GM21526 (cell line): ENCODE data around the gene TNFRSF4.
A peak's percentile ranks its signal among the peaks of the same experiment; 100 is the strongest.

Source experiments
- ATAC-seq: cut with Tn5 transposase; IDR thresholded peaks from one replicate; pipeline ENCODE4 v1.9.1; 2021; ENCODE audit warnings: moderate library complexity; ENCODE audit not compliant: unreplicated experiment, low FRiP score

TNFRSF4 gene

GRCh38 chr1:1234180-1234808 lies 20.3 kb upstream of the TNFRSF4 start:
- no peak for ATAC-seq

GRCh38 chr1:1233567-1233892 lies 19.6 kb upstream of the TNFRSF4 start:
- no peak for ATAC-seq

- no peak for ATAC-seq
These were observed 19.0 kb upstream of the TNFRSF4 start for GRCh38 chr1:1232796-1233566.

DNA sequence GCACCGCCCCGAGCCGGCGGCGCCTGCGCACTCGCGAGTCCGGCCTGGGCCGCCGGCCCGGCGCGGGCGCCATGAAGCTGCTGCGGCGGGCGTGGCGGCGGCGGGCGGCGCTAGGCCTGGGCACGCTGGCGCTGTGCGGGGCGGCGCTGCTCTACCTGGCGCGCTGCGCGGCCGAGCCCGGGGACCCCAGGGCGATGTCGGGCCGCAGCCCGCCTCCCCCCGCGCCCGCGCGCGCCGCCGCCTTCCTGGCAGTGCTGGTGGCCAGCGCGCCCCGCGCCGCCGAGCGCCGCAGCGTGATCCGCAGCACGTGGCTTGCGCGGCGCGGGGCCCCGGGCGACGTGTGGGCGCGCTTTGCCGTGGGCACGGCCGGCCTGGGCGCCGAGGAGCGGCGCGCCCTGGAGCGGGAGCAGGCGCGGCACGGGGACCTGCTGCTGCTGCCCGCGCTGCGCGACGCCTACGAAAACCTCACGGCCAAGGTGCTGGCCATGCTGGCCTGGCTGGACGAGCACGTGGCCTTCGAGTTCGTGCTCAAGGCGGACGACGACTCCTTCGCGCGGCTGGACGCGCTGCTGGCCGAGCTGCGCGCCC lies 18.3 kb upstream of the TNFRSF4 start, which contains the start of gene B3GALT6:
Gene B3GALT6, plus strand, starts transcription at position 30 of the 588 bp plus-strand sequence. Its CDS starts 42 bp downstream, at position 72.
- ATAC-seq: peak; percentile 11

DNA sequence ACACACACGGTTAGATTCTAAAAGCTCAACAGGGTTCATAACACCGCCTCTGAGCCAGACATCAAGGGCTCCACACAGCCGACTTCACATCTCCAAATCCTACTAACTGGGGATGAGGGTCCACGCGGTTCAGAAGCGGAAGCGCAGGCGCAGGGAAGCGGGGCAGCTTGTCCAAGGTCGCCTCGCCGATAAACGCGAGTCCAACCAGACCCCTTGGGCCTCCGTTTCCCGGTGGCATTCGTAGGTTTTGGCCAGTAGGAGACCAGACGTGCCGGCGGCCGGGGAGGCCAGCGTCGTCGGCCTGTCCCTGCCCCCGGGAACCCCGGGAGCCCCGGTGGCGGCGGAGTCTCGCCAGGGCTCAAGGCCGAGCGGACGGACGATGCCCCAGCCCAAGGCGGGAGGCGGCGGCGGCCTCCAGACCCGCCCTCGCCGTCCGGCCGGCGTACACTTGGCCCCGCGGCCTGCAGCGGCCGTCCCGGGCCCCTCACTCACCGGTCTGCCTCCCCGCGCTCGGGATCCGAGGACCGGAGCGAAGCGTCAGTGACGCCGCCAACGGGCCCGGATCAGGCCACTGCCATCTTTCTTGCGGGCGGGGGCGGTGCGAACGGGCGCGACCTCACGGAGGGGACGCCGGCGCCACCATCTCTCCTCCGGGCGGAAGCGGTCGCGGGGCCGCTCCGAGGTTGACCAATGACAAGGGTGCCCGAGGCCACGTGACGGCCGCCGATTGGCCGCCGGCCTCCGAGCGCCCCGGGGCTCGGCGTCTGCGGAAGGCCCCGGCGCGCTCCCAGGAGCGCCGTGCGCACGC lies 17.7 kb upstream of the TNFRSF4 start, which contains the start of gene SDF4:
Gene SDF4, minus strand, starts transcription at position 602 of the 808 bp plus-strand sequence. CDS start 3,229 bp downstream, outside the sequence.
- ATAC-seq: peak; percentile 77

- ATAC-seq: no peak
These were observed 16.9 kb upstream of the TNFRSF4 start for GRCh38 chr1:1230656-1231399.

DNA sequence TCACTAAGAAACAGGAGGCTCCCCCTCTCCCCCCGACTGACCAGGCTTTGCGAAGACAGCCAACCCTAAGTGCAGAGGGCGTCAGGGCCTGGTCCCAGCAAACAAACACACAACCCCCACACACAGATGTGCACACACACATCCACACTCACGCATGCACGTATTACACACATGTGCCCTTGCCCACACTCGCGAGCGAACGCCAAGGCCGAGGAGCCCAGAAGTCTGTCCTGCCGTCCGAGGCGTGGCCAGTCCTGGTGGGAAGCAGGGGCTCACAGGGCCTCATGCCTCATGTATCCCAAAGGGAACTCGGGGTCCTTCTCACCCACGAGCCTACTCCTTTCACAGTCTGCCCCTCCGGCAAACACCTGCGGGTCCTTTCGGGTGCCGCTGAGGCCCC lies 15.8 kb upstream of the TNFRSF4 start:
- no peak for ATAC-seq

- no peak for ATAC-seq
These were observed 14.8 kb upstream of the TNFRSF4 start for GRCh38 chr1:1228596-1229321.

DNA sequence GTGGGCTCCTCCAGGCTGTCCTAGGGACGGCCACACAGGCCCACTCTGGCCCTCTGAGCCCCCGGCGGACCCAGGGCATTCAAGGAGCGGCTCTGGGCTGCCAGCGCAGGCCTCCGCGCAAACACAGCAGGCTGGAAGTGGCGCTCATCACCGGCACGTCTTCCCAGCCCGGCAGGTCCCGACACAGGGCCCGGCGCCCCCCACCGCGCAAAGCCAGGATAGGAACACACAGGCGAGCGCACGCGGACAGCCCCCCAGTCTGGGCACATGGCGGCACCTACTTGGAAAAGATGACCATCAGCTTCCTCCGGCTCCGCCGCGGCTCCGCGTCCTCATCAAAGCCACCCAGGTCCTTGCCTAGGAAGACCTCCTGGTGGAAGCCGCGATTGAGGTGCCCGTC lies 14.2 kb upstream of the TNFRSF4 start:
- no peak for ATAC-seq

DNA sequence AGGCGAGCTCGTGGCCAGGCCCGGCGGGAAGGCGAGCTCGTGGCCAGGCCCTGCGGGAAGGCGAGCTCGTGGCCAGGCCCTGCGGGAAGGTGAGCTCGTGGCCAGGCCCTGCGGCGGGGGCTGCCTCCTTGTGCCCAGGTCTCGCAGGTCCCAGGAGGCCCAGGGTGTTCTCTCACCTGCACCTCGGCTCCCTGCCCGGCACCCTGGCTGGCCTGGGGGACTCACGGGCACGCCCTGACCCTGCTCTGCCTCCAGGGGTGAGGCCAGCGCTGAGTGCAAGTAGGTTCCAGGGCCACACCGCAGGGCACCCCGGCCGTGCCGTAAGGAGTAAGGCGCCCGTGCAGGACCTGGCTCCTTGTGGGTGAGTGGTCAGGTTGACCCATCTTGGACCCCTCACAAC lies 13.4 kb upstream of the TNFRSF4 start:
- ATAC-seq: no peak

- no peak for ATAC-seq
These were observed 12.8 kb upstream of the TNFRSF4 start for GRCh38 chr1:1226566-1227362.

GRCh38 chr1:1225913-1226312 lies 12.0 kb upstream of the TNFRSF4 start:
- ATAC-seq: no peak

GRCh38 chr1:1225238-1225845 lies 11.4 kb upstream of the TNFRSF4 start:
- no peak for ATAC-seq

DNA sequence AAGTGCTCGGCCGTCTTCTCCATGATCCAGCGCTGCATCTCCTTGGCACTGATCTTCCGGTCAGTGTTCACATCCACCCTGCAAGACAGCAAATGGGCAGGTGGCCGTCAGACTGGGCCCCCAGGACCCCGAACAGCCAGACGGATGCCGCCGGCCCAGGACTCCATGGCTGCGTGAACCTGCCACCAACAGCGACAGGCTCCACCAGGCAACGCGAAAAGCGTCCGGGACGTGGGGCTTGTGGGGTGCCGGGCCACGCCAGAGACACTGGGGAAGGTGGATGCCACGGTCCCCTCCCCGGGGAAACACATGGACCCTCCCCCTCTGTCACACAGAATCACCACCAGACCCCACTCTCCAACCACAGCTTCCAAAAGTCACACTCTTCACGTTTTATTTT lies 9.9 kb upstream of the TNFRSF4 start:
- ATAC-seq: no peak

GRCh38 chr1:1223321-1223720 lies 9.4 kb upstream of the TNFRSF4 start:
- no peak for ATAC-seq

DNA sequence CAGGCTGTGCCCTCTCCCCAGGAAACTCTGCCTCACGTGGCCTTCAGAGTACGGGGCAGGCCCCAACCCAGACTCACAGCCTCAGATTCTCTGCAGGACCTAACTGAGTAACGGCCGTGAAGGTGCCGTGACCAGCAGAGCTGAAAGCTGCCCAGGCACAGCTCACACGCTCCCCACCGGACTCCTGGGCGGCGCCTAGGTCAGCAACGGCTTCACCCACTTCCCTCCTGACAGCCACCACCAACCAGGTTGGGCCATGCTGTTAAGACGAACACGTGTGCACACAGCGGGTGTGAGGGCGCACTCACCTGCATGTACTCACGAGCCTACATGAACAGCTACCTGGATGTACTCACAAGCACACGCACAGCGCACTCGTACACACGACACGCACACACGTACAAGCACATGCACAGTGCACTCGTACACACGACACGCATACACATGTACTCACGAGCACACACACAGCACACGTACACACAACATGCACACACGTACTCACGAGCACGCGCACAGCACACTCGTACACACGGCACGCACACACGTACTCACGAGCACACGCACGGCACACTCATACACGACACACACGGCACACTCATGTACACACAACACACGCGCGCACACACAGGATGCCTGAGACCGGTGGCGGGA lies 8.7 kb upstream of the TNFRSF4 start:
- no peak for ATAC-seq

DNA sequence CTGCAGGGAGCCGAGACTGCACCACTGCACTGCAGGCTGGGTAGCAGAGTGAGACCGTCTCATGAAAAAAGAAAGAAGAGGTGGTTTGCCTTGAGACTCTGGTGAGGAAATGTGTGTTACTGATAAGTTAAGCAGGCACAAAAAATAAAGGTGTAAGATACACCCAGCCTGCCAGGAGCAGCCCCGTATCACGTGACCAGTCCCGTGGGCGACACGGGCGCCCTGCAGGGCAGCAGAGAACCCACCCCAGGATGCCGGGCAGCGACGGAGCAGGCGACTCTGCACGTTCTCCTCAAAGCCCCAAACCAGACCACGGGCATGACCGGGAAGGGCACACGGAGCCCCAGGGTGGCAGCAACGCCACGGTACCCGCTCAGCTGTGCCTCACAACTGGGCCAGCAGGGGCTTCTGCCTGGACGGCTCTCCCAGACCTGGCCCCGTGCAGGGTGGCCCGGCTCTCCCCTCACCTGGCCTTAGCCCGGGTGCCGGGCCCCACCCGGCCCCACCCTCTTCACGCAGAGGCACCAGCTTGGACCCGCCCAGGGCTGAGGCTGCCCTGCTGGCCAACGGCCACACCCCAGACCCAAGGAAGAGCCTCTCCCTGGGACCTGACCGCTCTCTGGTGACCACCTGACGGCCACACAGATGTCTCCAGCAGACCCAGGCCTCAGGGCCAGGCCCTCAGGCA lies 8.1 kb upstream of the TNFRSF4 start:
- no peak for ATAC-seq
